MCF 10A (cell line): ENCODE data around the gene MCC. TPM values are rescaled to one million over a fixed set of nuclear protein-coding genes. Genes with fewer than 3 reads are reported as not detected.

ENCODE experiments used
- BruUV-seq: library from RNA; stranded (reverse); fragments of 400-500 nt; replicated peaks from 2 replicates; lab custom pipeline; 2021; lab: Mats Ljungman, UMichigan
- CTCF ChIA-PET: fragments of 300-600 bp; sonication (Branson Sonifier 250); formaldehyde crosslinking; extraction: SDS; loops from one replicate; lab custom pipeline; 2021; ENCODE audit warnings: antibody characterized with exemption, inconsistent platforms; lab: Yijun Ruan, JAX
- POLR2A ChIA-PET: fragments of 300-600, 350-650 bp; sonication (Branson Sonifier 250); formaldehyde crosslinking; extraction: SDS; loops from one replicate; lab custom pipeline; 2020; ENCODE audit warnings: antibody characterized with exemption, inconsistent platforms; lab: Yijun Ruan, JAX
- DNase-seq: peaks from one replicate; pipeline ENCODE4 v3.0.0-alpha.2; 2018; ENCODE audit not compliant: unreplicated experiment
- H3K27ac Mint-ChIP-seq: one replicate; pipeline ENCODE4 v1.8.0; 2022; ENCODE audit warnings: mild to moderate bottlenecking, low read depth, mixed read lengths; ENCODE audit not compliant: unreplicated experiment
- H3K27me3 Mint-ChIP-seq: one replicate; pipeline ENCODE4 v1.8.0; 2022; ENCODE audit warnings: mixed read lengths; ENCODE audit not compliant: insufficient read depth, unreplicated experiment
- H3K36me3 Mint-ChIP-seq: one replicate; pipeline ENCODE4 v1.8.0; 2022; ENCODE audit warnings: mild to moderate bottlenecking, moderate library complexity, mixed read lengths; ENCODE audit not compliant: insufficient read depth, unreplicated experiment
- H3K4me1 Mint-ChIP-seq: one replicate; pipeline ENCODE4 v1.8.0; 2022; ENCODE audit warnings: mixed read lengths; ENCODE audit not compliant: insufficient read depth, unreplicated experiment
- H3K4me3 Mint-ChIP-seq: one replicate; pipeline ENCODE4 v1.8.0; 2022; ENCODE audit warnings: mild to moderate bottlenecking, moderate library complexity, mixed read lengths; ENCODE audit not compliant: unreplicated experiment
- H3K9me3 Mint-ChIP-seq: one replicate; pipeline ENCODE4 v1.8.0; 2022; ENCODE audit warnings: mixed read lengths; ENCODE audit not compliant: unreplicated experiment
- CTCF ChIP-seq: fragments of 200-600 bp; IDR thresholded peaks from one replicate; pipeline ENCODE4 v1.8.0; 2022; ENCODE audit warnings: antibody characterized with exemption, mild to moderate bottlenecking; ENCODE audit not compliant: unreplicated experiment
- intact Hi-C: fragments of 100-400 bp; cut with micrococcal nuclease; formaldehyde crosslinking; loops from 2 replicates; pipeline ENCODE4 v1.14.1; 2022
- total RNA-seq: library from RNA; stranded (reverse); gene quantifications from 2 replicates; pipeline ENCODE4 v1.2.3, GENCODE V29; 2022

MCC gene
- total RNA-seq, 1 experiment from 2014 or later = 25.3 TPM

GRCh38 chr5:113063927-113064326 lies 424.3 kb downstream of the MCC start:
- ChIA-PET CTCF (interaction anchor here (0.5 to 0.8 kb wide), 2 partner anchors 116 to 443 kb away, joined by 4 to 5 read pairs; no protein-coding TSS in a partner anchor), POLR2A (no interaction called here)
- Mint-ChIP-seq H3K9me3 (no peaks in the 10 kb centered on the region), H3K4me3 (no peak overlapping the region), H3K4me1 (peaks cover 24% of the 10 kb centered on the region), H3K27ac (no peak overlapping the region), H3K27me3 (no peaks in the 10 kb centered on the region), H3K36me3 (peaks cover 51% of the 10 kb centered on the region)
- intact Hi-C loops = no loop called here
- DNase-seq = no peak
- TF ChIP-seq CTCF = no peak
- BruUV-seq = no TSS peak

DNA sequence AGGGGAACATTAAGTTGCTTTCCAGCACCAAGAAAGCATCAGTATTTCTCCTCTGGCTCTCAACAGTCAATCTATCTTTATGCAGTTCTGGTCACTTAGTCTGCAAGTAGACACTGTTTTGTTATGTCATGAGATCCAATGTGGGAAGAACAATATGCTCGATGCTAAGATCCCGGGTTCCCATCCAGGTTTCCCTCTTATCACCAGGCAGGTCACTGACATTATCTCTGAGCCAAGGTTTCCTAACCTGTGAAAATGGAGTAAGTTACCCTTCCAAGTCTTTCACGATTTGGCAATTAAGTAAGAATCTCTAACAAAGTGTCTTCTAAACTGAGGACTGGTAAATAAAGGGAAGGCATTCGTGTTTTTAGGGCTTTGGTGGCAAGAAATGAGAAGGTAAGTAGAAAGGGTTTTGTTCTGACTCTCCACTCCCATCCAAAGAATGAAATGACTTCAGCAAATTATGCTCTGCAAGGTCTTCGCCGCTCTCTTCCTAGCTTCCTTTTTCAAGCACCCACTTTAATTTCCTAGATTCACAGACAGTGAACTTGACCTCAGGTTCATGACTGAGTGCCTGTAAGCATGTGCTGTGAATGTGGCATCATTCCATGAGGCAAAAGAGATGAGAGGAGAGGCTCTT lies 425.3 kb downstream of the MCC start:
- TF ChIP-seq CTCF = no peak
- H3K9me3 Mint-ChIP-seq = no peaks in the 10 kb centered on the region
- peaks cover 24% of the 10 kb centered on the region for H3K4me1 Mint-ChIP-seq
- H3K27me3 Mint-ChIP-seq = no peaks in the 10 kb centered on the region
- intact Hi-C loops = no loop called here
- H3K27ac Mint-ChIP-seq = no peak overlapping the region
- H3K4me3 Mint-ChIP-seq = no peak overlapping the region
- CTCF ChIA-PET = interaction anchor here (0.7 to 0.8 kb wide), 2 partner anchors 117 to 141 kb away, joined by 3 to 5 read pairs; no protein-coding TSS in a partner anchor
- H3K36me3 Mint-ChIP-seq = peaks cover 51% of the 10 kb centered on the region
- POLR2A ChIA-PET = no interaction called here
- no peak for DNase-seq
- no TSS peak for BruUV-seq

- ChIA-PET POLR2A (no interaction called here), CTCF (interaction anchor here (0.6 to 2.7 kb wide), 6 partner anchors 10 to 234 kb away, joined by 3 to 8 read pairs (median 3); no protein-coding TSS in a partner anchor)
- Mint-ChIP-seq H3K36me3 (peaks cover 46% of the 10 kb centered on the region), H3K4me1 (peaks cover 24% of the 10 kb centered on the region), H3K9me3 (no peaks in the 10 kb centered on the region), H3K27ac (no peak overlapping the region), H3K27me3 (no peaks in the 10 kb centered on the region), H3K4me3 (no peak overlapping the region)
- TF ChIP-seq CTCF = no peak
- intact Hi-C loops = no loop called here
- no TSS peak for BruUV-seq
- DNase-seq = no peak
These were observed 426.1 kb downstream of the MCC start for GRCh38 chr5:113061846-113062780.

DNA sequence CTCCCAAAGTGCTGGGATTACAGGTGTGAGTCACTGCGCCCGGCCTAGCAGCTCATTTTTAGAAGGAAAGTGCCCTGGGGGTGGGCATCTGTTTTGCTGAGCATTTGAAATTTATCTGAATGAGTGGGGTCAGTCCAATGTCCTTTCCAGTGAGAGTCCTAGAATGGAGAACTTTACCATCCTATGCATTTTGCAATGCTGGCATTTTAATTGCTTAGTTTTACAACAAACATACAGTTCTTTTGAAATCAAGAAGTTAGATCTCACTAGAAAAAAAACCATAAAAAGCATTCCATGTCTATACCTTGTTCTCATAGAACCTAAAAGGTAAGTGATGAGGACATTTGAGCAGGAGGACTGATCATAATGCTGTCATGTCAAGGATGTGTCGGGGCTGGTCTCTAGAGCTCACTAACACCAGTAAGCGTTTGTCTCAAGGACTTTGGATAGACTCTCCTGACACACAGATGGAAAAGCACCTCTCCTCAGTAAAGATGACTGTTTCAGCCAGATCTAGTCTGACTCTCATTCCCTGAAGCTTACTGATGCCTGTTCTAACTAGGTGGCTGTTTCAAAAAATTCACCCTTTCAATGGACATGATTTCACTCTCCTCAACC lies 427.7 kb downstream of the MCC start:
- intact Hi-C loops = no loop called here
- H3K4me3 Mint-ChIP-seq = no peak overlapping the region
- no peak for DNase-seq
- H3K36me3 Mint-ChIP-seq = peaks cover 37% of the 10 kb centered on the region
- no peak overlapping the region for H3K27ac Mint-ChIP-seq
- H3K4me1 Mint-ChIP-seq = peaks cover 18% of the 10 kb centered on the region
- no TSS peak for BruUV-seq
- TF ChIP-seq CTCF = no peak
- ChIA-PET POLR2A (interaction anchor here (0.7 kb wide), 1 partner anchor 50 kb away, joined by 3 read pairs; no protein-coding TSS in a partner anchor), CTCF (interaction anchor here (0.5 to 2.7 kb wide), 6 partner anchors 12 to 544 kb away, joined by 3 to 8 read pairs (median 4); no protein-coding TSS in a partner anchor)
- H3K9me3 Mint-ChIP-seq = no peaks in the 10 kb centered on the region
- H3K27me3 Mint-ChIP-seq = no peaks in the 10 kb centered on the region
